ENCODE data around the gene NACC1.

DNA sequence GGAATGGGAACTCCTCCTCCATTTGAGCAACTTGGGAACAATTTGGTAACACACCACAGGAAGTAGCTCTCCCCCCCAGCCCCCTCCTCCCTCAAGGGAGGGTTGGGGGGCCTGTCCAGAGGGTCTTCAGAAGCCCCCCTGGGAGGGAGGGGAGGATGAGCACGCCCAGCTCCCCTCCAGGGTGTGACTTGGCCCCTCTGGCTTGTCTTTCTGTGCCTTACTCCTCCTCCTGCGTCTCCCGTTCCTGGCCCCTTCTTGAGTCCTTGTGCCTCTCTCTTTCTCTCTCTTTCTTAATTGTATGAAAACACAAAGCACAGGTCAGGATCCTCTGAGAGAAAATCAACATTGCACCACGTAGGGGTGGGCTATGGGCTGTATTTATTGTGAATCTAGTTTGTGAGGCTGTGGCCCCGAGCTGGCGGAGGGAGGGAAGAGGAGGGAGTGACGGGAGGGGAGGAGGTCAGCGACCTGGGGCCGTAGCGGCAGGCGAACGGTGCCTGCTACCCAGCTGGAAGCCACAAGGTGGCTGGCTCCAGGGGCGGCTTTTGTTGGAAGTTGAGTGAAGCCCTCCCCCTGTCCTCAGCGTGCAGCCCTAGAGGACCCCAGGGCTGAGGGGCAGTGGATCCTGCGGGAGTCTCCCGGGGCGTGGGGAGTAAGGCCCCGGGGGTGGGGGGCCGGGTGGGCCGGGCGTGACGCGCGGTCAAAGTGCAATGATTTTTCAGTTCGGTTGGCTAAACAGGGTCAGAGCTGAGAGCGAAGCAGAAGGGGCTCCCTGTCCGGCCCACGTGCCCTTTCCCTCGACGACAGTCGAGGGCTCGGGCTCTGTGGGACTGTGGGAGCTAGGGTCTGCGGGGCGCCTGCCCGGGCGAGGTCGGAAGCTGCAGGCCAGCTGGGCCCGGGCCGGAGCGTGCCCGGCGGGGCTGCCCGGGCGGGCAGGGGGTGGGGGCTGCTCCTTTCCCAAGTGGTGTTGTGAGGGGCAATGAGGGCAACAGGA lies 21.8 kb upstream of the NACC1 start:
- TF ChIP-seq POLR2A (IDR thresholded peaks at IDR 0.05; ENCODE audit: low read length) (peak; percentile 55), GATA1 (IDR thresholded peaks at IDR 0.05; ENCODE audit: low read depth, low read length) (no peak)
